DND-41 (cell line): ENCODE data around the gene NPAS1.
A peak's percentile ranks its signal among the peaks of the same experiment; 100 is the strongest.

ENCODE experiments used
- ATAC-seq: fragments of 200-7000 bp; cut with Tn5 transposase; 3 replicates; pipeline ENCODE4 v1.9.1; 2021; ENCODE audit warnings: low read depth; ENCODE audit not compliant: insufficient read depth
- DNase-seq: peaks from one replicate; pipeline ENCODE4 v3.0.0-alpha.2; 2020
- H2AFZ ChIP-seq: 2 replicates; pipeline ENCODE4 v1.6.0; 2012; ENCODE audit warnings: low read depth, low read length
- H3K27ac ChIP-seq: 2 replicates; pipeline ENCODE4 v1.5.1; 2012; ENCODE audit warnings: low read length, inconsistent platforms
- H3K27me3 ChIP-seq: fragments of 200-600 bp; sonication (generic); 2 replicates; pipeline ENCODE4 v1.6.0; 2012; ENCODE audit warnings: low read length, mild to moderate bottlenecking, inconsistent platforms; ENCODE audit not compliant: insufficient read depth, poor library complexity
- H3K36me3 ChIP-seq: 2 replicates; pipeline ENCODE4 v1.5.1; 2012; ENCODE audit warnings: low read length, inconsistent platforms; ENCODE audit not compliant: insufficient read depth
- H3K4me1 ChIP-seq: 2 replicates; pipeline ENCODE4 v1.5.1; 2012; ENCODE audit warnings: mild to moderate bottlenecking, low read length; ENCODE audit not compliant: insufficient read depth
- H3K4me2 ChIP-seq: 2 replicates; pipeline ENCODE4 v1.6.0; 2012; ENCODE audit warnings: mild to moderate bottlenecking, moderate library complexity, low read length, inconsistent platforms; ENCODE audit not compliant: insufficient read depth
- H3K4me3 ChIP-seq, 2 experiments: fragments of 200-600 bp in 1 of 2; shearing (Covaris generic) in 1 of 2; 2 replicates each; pipeline ENCODE4 v1.5.1; 2012 to 2016; ENCODE audit warnings: inconsistent platforms in 2 of 2, low read length in 2 of 2, mild to moderate bottlenecking in 2 of 2, low read depth in 1 of 2, moderate library complexity in 1 of 2
- H3K79me2 ChIP-seq: 2 replicates; pipeline ENCODE4 v1.6.0; 2012; ENCODE audit warnings: low read length, inconsistent platforms; ENCODE audit not compliant: insufficient read depth
- H3K9ac ChIP-seq: 2 replicates; pipeline ENCODE4 v1.6.0; 2012; ENCODE audit warnings: low read depth, mild to moderate bottlenecking, inconsistent platforms, low read length, moderate library complexity
- H3K9me3 ChIP-seq: 2 replicates; pipeline ENCODE4 v1.5.1; 2012; ENCODE audit warnings: low read length, moderate library complexity, mild to moderate bottlenecking, inconsistent platforms; ENCODE audit not compliant: insufficient read depth, severe bottlenecking
- H4K20me1 ChIP-seq: 2 replicates; pipeline ENCODE4 v1.6.0; 2012; ENCODE audit warnings: low read length; ENCODE audit not compliant: insufficient read depth
- EZH2 ChIP-seq: IDR thresholded peaks from 3 replicates; pipeline ENCODE4 v1.6.1; 2012; ENCODE audit warnings: borderline replicate concordance, low read depth, mild to moderate bottlenecking, moderate library complexity, low read length, inconsistent platforms; ENCODE audit not compliant: severe bottlenecking
- TF ChIP-seq, protein P1 (sequence below): IDR thresholded peaks from 2 replicates; pipeline ENCODE4 v1.5.1; 2012; ENCODE audit warnings: borderline replicate concordance, low read length, moderate library complexity, mild to moderate bottlenecking; ENCODE audit not compliant: poor library complexity, severe bottlenecking; ENCODE audit errors: extremely low read depth

Gene NPAS1

GRCh38 chr19:47002853-47003610 is 16.6 kb upstream of the NPAS1 start:
- Histone ChIP-seq H2AFZ (no peak overlapping the region), H3K9ac (no peak overlapping the region), H4K20me1 (peaks cover 10% of the 10 kb centered on the region), H3K4me1 (no peaks in the 10 kb centered on the region), H3K9me3 (no peaks in the 10 kb centered on the region), H3K79me2 (no peaks in the 10 kb centered on the region), H3K4me2 (no peak overlapping the region), H3K36me3 (peaks cover 42% of the 10 kb centered on the region), H3K27me3 (no peaks in the 10 kb centered on the region), H3K4me3 (no peak overlapping the region), H3K27ac (no peak overlapping the region)
- ATAC-seq (no peak), DNase-seq (no peak)
- TF ChIP-seq, protein P1, sequence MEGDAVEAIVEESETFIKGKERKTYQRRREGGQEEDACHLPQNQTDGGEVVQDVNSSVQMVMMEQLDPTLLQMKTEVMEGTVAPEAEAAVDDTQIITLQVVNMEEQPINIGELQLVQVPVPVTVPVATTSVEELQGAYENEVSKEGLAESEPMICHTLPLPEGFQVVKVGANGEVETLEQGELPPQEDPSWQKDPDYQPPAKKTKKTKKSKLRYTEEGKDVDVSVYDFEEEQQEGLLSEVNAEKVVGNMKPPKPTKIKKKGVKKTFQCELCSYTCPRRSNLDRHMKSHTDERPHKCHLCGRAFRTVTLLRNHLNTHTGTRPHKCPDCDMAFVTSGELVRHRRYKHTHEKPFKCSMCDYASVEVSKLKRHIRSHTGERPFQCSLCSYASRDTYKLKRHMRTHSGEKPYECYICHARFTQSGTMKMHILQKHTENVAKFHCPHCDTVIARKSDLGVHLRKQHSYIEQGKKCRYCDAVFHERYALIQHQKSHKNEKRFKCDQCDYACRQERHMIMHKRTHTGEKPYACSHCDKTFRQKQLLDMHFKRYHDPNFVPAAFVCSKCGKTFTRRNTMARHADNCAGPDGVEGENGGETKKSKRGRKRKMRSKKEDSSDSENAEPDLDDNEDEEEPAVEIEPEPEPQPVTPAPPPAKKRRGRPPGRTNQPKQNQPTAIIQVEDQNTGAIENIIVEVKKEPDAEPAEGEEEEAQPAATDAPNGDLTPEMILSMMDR, result no peak
- no peak for TF ChIP-seq EZH2

GRCh38 chr19:47003611-47004465 is 15.8 kb upstream of the NPAS1 start:
- Histone ChIP-seq H2AFZ (no peak overlapping the region), H3K27me3 (no peaks in the 10 kb centered on the region), H4K20me1 (peaks cover 5% of the 10 kb centered on the region), H3K9ac (no peak overlapping the region), H3K4me1 (no peaks in the 10 kb centered on the region), H3K9me3 (no peaks in the 10 kb centered on the region), H3K4me2 (no peak overlapping the region), H3K36me3 (peaks cover 34% of the 10 kb centered on the region), H3K27ac (no peak overlapping the region), H3K79me2 (no peaks in the 10 kb centered on the region), H3K4me3 (no peak overlapping the region)
- DNase-seq (no peak), ATAC-seq (no peak)
- TF ChIP-seq EZH2, result no peak
- TF ChIP-seq, protein P1, result no peak

- Histone ChIP-seq H3K9ac (no peak overlapping the region), H3K4me3 (no peak overlapping the region), H2AFZ (no peak overlapping the region), H4K20me1 (peaks cover 5% of the 10 kb centered on the region), H3K27ac (no peak overlapping the region), H3K27me3 (no peaks in the 10 kb centered on the region), H3K9me3 (no peaks in the 10 kb centered on the region), H3K79me2 (no peaks in the 10 kb centered on the region), H3K4me2 (no peak overlapping the region), H3K36me3 (peaks cover 21% of the 10 kb centered on the region), H3K4me1 (no peaks in the 10 kb centered on the region)
- DNase-seq, result no peak
- no peak for TF ChIP-seq EZH2
- TF ChIP-seq, protein P1, result no peak
- ATAC-seq, result 0 out of 3 replicates have a peak, but pooled peaks have one; percentile 22
These were observed 14.4 kb upstream of the NPAS1 start for GRCh38 chr19:47005164-47005641.
